WTC11 (cell line): ENCODE results near the gene RPTN. TPM values are rescaled to one million over a fixed set of nuclear protein-coding genes. Genes with fewer than 3 reads are reported as not detected.

Source experiments
- ATAC-seq: fragments of 200-7000 bp; cut with Tn5 transposase; 2 replicates; pipeline ENCODE4 v1.10.0; 2021; ENCODE audit warnings: mild to moderate bottlenecking, moderate library complexity
- CTCF ChIA-PET: fragments of 300-600 bp; sonication (Branson Sonifier 250); formaldehyde crosslinking; loops from one replicate; lab custom pipeline; 2021; ENCODE audit warnings: antibody characterized with exemption; lab: Charles Lee
- POLR2A ChIA-PET: fragments of 350-600 bp; sonication (Branson Sonifier 250); formaldehyde crosslinking; loops from one replicate; lab custom pipeline; 2021; ENCODE audit warnings: antibody characterized with exemption; lab: Charles Lee
- DNase-seq: peaks from one replicate; pipeline ENCODE4 v3.0.0; 2021; ENCODE audit warnings: low spot score
- H3K27ac Mint-ChIP-seq: 2 replicates; pipeline ENCODE4 v1.8.0; 2021; ENCODE audit warnings: mixed read lengths
- H3K27me3 Mint-ChIP-seq: 2 replicates; pipeline ENCODE4 v1.8.0; 2021; ENCODE audit warnings: low read depth, mild to moderate bottlenecking, moderate library complexity, mixed read lengths
- H3K36me3 Mint-ChIP-seq: 2 replicates; pipeline ENCODE4 v1.8.0; 2021; ENCODE audit warnings: mixed read lengths
- H3K4me1 Mint-ChIP-seq: 2 replicates; pipeline ENCODE4 v1.8.0; 2022; ENCODE audit warnings: mixed read lengths
- H3K4me3 Mint-ChIP-seq: 2 replicates; pipeline ENCODE4 v1.8.0; 2021; ENCODE audit warnings: mild to moderate bottlenecking, moderate library complexity, mixed read lengths
- H3K9me3 Mint-ChIP-seq: 2 replicates; pipeline ENCODE4 v1.8.0; 2021; ENCODE audit warnings: mixed read lengths
- CBFB ChIP-seq: sonication (generic); formaldehyde crosslinking; IDR thresholded peaks from 2 replicates; pipeline ENCODE4 v1.8.1; 2022; ENCODE audit warnings: mild to moderate bottlenecking, low read depth, missing genetic modification reagents
- CREM ChIP-seq: sonication (generic); formaldehyde crosslinking; IDR thresholded peaks from 2 replicates; pipeline ENCODE4 v1.8.1; 2022; ENCODE audit warnings: mild to moderate bottlenecking, missing genetic modification reagents, moderate library complexity
- IRF2 ChIP-seq: sonication (generic); formaldehyde crosslinking; IDR thresholded peaks from 2 replicates; pipeline ENCODE4 v1.8.0; 2022; ENCODE audit warnings: low read depth, missing genetic modification reagents, borderline replicate concordance
- MYBL2 ChIP-seq: sonication (generic); formaldehyde crosslinking; IDR thresholded peaks from 2 replicates; pipeline ENCODE4 v1.8.1; 2023; ENCODE audit warnings: mild to moderate bottlenecking, moderate library complexity, missing genetic modification reagents
- NFE2L1 ChIP-seq: sonication (generic); formaldehyde crosslinking; IDR thresholded peaks from 2 replicates; pipeline ENCODE4 v1.8.1; 2023; ENCODE audit warnings: missing genetic modification reagents
- OVOL2 ChIP-seq: fragments of 250-450 bp; sonication (Bioruptor Pico); IDR thresholded peaks from 2 replicates; pipeline ENCODE4 v1.9.0; 2021; ENCODE audit warnings: mild to moderate bottlenecking, borderline replicate concordance
- TEAD1 ChIP-seq: sonication (generic); formaldehyde crosslinking; IDR thresholded peaks from 2 replicates; pipeline ENCODE4 v1.8.0; 2022; ENCODE audit warnings: mild to moderate bottlenecking, missing genetic modification reagents
- ZBTB21 ChIP-seq: sonication (generic); formaldehyde crosslinking; IDR thresholded peaks from 2 replicates; pipeline ENCODE4 v1.8.1; 2023; ENCODE audit warnings: mild to moderate bottlenecking, missing genetic modification reagents, borderline replicate concordance
- ZNF423 ChIP-seq: fragments of 250-450 bp; sonication (Bioruptor Pico); IDR thresholded peaks from 2 replicates; pipeline ENCODE4 v2.1.2; 2022; ENCODE audit warnings: mild to moderate bottlenecking, moderate library complexity
- total RNA-seq: library from RNA; stranded (reverse); gene quantifications from 3 replicates; pipeline ENCODE4 v1.2.3, GENCODE V29; 2021
- TF ChIP-seq, protein P1 (sequence below): fragments of 250-450 bp; sonication (Bioruptor Pico); IDR thresholded peaks from 2 replicates; pipeline ENCODE4 v1.9.0; 2021; ENCODE audit warnings: mild to moderate bottlenecking, borderline replicate concordance
- TF ChIP-seq, protein P2 (sequence below): sonication (generic); formaldehyde crosslinking; IDR thresholded peaks from 2 replicates; pipeline ENCODE4 v1.8.0; 2023; ENCODE audit warnings: missing genetic modification reagents, mild to moderate bottlenecking, borderline replicate concordance
- TF ChIP-seq, protein P3 (sequence below): sonication (generic); formaldehyde crosslinking; IDR thresholded peaks from 2 replicates; pipeline ENCODE4 v1.8.1; 2023; ENCODE audit warnings: mild to moderate bottlenecking, missing genetic modification reagents
- TF ChIP-seq, protein P4 (sequence below): sonication (generic); formaldehyde crosslinking; IDR thresholded peaks from 2 replicates; pipeline ENCODE4 v1.8.1; 2023; ENCODE audit warnings: mild to moderate bottlenecking, missing genetic modification reagents, moderate library complexity

Gene RPTN
- total RNA-seq, 1 experiment from 2014 or later, result not detected

DNA sequence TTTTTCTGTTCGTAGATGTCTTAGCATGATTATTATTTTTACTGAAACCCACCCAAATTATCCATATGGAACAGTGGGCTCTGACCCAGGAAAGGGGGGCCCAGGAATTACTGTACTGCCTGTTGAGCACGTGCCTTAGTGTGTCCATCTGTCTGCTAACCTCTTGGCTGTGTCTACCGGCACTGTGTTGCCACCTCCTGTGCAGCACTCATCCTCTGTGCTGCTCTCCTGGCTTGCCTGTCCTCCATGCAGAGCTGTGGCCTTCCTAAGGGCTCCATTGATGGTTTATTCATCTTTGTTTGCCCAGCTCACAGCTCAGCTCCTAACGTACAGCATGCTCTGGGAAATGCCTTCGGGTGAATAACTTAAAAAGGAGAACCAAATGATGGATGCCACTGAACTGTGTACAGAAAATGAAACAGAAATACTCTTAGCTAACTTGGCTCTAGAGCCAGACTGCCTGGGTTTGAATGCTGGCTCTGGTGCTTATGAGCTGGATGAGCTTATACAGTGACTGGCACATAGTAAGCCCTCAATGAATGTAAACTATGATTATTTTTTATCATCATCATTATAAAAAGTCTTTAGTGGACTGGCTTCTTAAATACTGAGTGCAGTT, 11.4 kb upstream of the RPTN start (continued):
- TF ChIP-seq, protein P1, sequence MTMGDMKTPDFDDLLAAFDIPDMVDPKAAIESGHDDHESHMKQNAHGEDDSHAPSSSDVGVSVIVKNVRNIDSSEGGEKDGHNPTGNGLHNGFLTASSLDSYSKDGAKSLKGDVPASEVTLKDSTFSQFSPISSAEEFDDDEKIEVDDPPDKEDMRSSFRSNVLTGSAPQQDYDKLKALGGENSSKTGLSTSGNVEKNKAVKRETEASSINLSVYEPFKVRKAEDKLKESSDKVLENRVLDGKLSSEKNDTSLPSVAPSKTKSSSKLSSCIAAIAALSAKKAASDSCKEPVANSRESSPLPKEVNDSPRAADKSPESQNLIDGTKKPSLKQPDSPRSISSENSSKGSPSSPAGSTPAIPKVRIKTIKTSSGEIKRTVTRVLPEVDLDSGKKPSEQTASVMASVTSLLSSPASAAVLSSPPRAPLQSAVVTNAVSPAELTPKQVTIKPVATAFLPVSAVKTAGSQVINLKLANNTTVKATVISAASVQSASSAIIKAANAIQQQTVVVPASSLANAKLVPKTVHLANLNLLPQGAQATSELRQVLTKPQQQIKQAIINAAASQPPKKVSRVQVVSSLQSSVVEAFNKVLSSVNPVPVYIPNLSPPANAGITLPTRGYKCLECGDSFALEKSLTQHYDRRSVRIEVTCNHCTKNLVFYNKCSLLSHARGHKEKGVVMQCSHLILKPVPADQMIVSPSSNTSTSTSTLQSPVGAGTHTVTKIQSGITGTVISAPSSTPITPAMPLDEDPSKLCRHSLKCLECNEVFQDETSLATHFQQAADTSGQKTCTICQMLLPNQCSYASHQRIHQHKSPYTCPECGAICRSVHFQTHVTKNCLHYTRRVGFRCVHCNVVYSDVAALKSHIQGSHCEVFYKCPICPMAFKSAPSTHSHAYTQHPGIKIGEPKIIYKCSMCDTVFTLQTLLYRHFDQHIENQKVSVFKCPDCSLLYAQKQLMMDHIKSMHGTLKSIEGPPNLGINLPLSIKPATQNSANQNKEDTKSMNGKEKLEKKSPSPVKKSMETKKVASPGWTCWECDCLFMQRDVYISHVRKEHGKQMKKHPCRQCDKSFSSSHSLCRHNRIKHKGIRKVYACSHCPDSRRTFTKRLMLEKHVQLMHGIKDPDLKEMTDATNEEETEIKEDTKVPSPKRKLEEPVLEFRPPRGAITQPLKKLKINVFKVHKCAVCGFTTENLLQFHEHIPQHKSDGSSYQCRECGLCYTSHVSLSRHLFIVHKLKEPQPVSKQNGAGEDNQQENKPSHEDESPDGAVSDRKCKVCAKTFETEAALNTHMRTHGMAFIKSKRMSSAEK (CRISPR knock-in tag), result no peak
- TF ChIP-seq ZBTB21 (CRISPR knock-in tag), result no peak
- TF ChIP-seq, protein P2, sequence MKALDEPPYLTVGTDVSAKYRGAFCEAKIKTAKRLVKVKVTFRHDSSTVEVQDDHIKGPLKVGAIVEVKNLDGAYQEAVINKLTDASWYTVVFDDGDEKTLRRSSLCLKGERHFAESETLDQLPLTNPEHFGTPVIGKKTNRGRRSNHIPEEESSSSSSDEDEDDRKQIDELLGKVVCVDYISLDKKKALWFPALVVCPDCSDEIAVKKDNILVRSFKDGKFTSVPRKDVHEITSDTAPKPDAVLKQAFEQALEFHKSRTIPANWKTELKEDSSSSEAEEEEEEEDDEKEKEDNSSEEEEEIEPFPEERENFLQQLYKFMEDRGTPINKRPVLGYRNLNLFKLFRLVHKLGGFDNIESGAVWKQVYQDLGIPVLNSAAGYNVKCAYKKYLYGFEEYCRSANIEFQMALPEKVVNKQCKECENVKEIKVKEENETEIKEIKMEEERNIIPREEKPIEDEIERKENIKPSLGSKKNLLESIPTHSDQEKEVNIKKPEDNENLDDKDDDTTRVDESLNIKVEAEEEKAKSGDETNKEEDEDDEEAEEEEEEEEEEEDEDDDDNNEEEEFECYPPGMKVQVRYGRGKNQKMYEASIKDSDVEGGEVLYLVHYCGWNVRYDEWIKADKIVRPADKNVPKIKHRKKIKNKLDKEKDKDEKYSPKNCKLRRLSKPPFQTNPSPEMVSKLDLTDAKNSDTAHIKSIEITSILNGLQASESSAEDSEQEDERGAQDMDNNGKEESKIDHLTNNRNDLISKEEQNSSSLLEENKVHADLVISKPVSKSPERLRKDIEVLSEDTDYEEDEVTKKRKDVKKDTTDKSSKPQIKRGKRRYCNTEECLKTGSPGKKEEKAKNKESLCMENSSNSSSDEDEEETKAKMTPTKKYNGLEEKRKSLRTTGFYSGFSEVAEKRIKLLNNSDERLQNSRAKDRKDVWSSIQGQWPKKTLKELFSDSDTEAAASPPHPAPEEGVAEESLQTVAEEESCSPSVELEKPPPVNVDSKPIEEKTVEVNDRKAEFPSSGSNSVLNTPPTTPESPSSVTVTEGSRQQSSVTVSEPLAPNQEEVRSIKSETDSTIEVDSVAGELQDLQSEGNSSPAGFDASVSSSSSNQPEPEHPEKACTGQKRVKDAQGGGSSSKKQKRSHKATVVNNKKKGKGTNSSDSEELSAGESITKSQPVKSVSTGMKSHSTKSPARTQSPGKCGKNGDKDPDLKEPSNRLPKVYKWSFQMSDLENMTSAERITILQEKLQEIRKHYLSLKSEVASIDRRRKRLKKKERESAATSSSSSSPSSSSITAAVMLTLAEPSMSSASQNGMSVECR, result no peak
- no peak for TF ChIP-seq IRF2
- TF ChIP-seq, protein P3, sequence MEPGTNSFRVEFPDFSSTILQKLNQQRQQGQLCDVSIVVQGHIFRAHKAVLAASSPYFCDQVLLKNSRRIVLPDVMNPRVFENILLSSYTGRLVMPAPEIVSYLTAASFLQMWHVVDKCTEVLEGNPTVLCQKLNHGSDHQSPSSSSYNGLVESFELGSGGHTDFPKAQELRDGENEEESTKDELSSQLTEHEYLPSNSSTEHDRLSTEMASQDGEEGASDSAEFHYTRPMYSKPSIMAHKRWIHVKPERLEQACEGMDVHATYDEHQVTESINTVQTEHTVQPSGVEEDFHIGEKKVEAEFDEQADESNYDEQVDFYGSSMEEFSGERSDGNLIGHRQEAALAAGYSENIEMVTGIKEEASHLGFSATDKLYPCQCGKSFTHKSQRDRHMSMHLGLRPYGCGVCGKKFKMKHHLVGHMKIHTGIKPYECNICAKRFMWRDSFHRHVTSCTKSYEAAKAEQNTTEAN (CRISPR knock-in tag), result no peak
- TF ChIP-seq TEAD1 (CRISPR knock-in tag), result no peak
- TF ChIP-seq NFE2L1 (CRISPR knock-in tag), result no peak
- no peak for TF ChIP-seq ZNF423 (CRISPR knock-in tag)
- TF ChIP-seq MYBL2 (CRISPR knock-in tag), result no peak

DNA sequence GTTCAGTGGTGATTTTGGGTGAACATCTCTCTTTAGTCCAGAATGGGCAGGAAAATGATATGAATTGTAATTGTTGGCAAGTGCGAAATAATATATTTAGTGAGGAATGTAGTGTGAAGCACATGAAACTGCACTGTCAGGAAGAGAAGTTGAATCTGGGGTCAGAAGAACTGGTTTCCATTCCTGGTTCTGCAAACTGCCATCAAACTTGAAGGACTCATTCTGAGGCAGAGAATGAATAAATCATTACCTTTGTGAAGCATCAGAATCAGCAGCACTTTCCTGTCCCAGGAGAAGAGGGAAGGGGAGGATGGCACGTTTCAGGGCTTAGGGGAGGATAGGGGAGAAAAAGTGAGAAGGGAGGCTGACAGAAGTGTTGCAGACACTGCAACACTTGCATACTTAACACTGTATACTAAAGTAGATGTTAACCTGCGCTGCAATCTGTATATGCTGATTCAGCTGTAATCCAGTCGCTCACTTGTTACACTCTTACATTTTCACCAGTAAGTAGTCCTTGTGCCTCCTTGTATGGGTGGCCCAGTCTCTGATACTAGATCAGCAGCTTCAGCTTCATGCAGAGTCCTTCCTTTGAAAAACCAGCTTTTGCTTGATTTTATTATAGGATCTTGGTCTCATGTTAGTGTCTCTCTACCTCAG, 10.5 kb upstream of the RPTN start:
- DNase-seq (no peak), ATAC-seq (no peak)

DNA sequence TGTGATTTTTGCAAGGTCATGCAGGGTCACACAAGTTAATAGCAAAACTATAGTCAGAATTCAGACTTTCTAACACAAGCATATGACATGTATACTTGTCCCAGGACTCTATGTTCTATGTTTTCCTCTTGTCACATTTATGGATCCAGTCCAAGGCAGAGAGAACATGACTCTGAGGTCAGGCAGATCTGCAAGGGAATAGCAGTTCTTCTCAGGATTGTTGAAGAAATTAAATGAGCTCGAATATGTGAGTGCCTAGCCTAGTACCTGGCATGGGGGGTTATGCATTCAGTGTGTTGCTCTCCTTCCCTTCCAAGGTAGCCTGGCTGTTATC, 9.5 kb upstream of the RPTN start:
- CTCF ChIA-PET, result no interaction called here
- DNase-seq, result no peak
- peaks cover 17% of the 10 kb centered on the region for H3K27me3 Mint-ChIP-seq
- H3K4me1 Mint-ChIP-seq, result no peaks in the 10 kb centered on the region
- ATAC-seq, result no peak
- TF ChIP-seq OVOL2 (CRISPR knock-in tag) (no peak), CREM (no peak)
- TF ChIP-seq, all 79 proteins: peak for 0
- Mint-ChIP-seq H3K4me3 (no peak overlapping the region), H3K27ac (no peak overlapping the region), H3K9me3 (peaks cover 91% of the 10 kb centered on the region), H3K36me3 (peaks cover 34% of the 10 kb centered on the region)
- POLR2A ChIA-PET, result no interaction called here

More for the DNA sequence above, 10.5 kb upstream of the RPTN start:
- no peak overlapping the region for H3K27ac Mint-ChIP-seq
- peaks cover 29% of the 10 kb centered on the region for H3K36me3 Mint-ChIP-seq
- POLR2A ChIA-PET, result no interaction called here
- TF ChIP-seq CBFB (CRISPR knock-in tag) (no peak), ZNF423 (CRISPR knock-in tag) (no peak)
- TF ChIP-seq, protein P4, sequence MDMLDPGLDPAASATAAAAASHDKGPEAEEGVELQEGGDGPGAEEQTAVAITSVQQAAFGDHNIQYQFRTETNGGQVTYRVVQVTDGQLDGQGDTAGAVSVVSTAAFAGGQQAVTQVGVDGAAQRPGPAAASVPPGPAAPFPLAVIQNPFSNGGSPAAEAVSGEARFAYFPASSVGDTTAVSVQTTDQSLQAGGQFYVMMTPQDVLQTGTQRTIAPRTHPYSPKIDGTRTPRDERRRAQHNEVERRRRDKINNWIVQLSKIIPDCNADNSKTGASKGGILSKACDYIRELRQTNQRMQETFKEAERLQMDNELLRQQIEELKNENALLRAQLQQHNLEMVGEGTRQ (CRISPR knock-in tag), result no peak
- H3K4me1 Mint-ChIP-seq, result no peaks in the 10 kb centered on the region
- H3K27me3 Mint-ChIP-seq, result peaks cover 18% of the 10 kb centered on the region
- CTCF ChIA-PET, result interaction anchor here (1.3 kb wide), 1 partner anchor 13 kb away, joined by 3 read pairs; no protein-coding TSS in a partner anchor
- H3K9me3 Mint-ChIP-seq, result peaks cover 91% of the 10 kb centered on the region
- H3K4me3 Mint-ChIP-seq, result no peak overlapping the region
